ENCODE results near the gene PEAR1.

Gene PEAR1

GRCh38 chr1:156941675-156942074, 48.2 kb downstream of the PEAR1 start:
- no peak overlapping the region for H3K27ac ChIP-seq
- H3K36me3 ChIP-seq: peaks cover 100% of the 10 kb centered on the region

DNA sequence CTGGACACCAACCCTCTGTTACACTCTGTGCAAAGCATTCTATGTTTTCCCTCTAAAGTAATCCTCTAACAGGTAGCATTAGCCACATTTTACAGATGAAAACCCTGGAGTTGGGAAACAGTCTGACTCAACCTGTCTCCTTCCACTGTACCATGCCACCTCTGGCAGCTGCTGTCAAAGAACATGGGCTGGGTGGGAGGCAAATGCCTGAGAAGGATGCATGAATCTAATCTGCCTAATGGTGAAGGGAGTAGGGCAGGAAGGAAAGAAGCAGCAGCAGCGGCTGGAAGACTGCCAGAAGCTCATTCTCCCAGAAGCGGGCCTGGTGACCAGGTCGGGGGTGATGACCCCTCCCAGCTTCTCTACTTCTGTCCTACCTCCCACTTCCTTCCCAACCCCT, 48.7 kb downstream of the PEAR1 start:
- Histone ChIP-seq H4K20me1 (peaks cover 8% of the 10 kb centered on the region; the same call in 1 of the 2 replicates), H3K4me3 (no peak overlapping the region), H3K4me2 (no peak overlapping the region), H3K4me1 (peaks cover 15% of the 10 kb centered on the region), H3K27ac (no peak overlapping the region), H3K27me3 (no peaks in the 10 kb centered on the region), H3K9me3 (no peaks in the 10 kb centered on the region), H3K9ac (no peak overlapping the region), H3K36me3 (peaks cover 100% of the 10 kb centered on the region)
- TF ChIP-seq Cebpa-rat (IDR thresholded peaks at IDR 0.05): no peak

More at GRCh38 chr1:156941675-156942074, 48.2 kb downstream of the PEAR1 start:
- Histone ChIP-seq H3K4me3 (no peak overlapping the region), H3K9me3 (no peaks in the 10 kb centered on the region), H3K4me2 (no peak overlapping the region), H4K20me1 (peaks cover 10% of the 10 kb centered on the region; the same call in 1 of the 2 replicates), H3K27me3 (no peaks in the 10 kb centered on the region), H3K4me1 (peaks cover 20% of the 10 kb centered on the region), H3K9ac (no peak overlapping the region)
- TF ChIP-seq Cebpa-rat (IDR thresholded peaks at IDR 0.05): no peak

- Histone ChIP-seq H3K9me3 (no peaks in the 10 kb centered on the region), H3K4me3 (no peak overlapping the region), H3K36me3 (peaks cover 100% of the 10 kb centered on the region), H3K4me2 (no peak overlapping the region), H4K20me1 (peaks cover 4% of the 10 kb centered on the region; the same call in 1 of the 2 replicates), H3K27me3 (no peaks in the 10 kb centered on the region), H3K4me1 (peaks cover 11% of the 10 kb centered on the region), H3K9ac (no peak overlapping the region), H3K27ac (no peak overlapping the region)
- no peak for TF ChIP-seq Cebpa-rat (IDR thresholded peaks at IDR 0.05)
Observed at GRCh38 chr1:156942576-156942975, 49.1 kb downstream of the PEAR1 start.

GRCh38 chr1:156943756-156944155, 50.2 kb downstream of the PEAR1 start:
- peaks cover 3% of the 10 kb centered on the region for H3K4me1 ChIP-seq
- H3K4me3 ChIP-seq: no peak overlapping the region
- H3K4me2 ChIP-seq: no peak overlapping the region
- H4K20me1 ChIP-seq: no peaks in the 10 kb centered on the region
- TF ChIP-seq Cebpa-rat (IDR thresholded peaks at IDR 0.05): no peak
- H3K27ac ChIP-seq: no peak overlapping the region
- no peaks in the 10 kb centered on the region for H3K27me3 ChIP-seq
- H3K36me3 ChIP-seq: peaks cover 100% of the 10 kb centered on the region
- H3K9me3 ChIP-seq: no peaks in the 10 kb centered on the region
- H3K9ac ChIP-seq: no peak overlapping the region

DNA sequence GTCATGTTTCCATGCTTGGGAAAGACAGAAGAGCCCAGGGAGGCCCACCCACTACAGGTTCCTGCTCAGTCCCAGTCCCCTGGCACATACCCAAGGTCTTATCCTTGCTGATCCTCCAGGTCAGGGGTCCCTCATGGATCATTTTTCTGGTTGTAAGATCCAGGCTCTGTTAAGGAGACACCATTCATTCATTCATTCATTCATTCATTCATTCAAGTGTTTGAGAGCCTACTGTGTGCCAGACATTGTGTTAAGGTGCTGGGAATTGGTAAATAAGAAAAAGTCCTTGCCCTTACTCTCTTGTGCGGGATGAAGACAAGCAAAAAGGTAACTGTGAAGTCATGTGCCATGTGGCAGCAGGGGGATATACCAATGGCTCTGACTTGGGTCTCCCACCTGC, 50.8 kb downstream of the PEAR1 start:
- Histone ChIP-seq H3K4me2 (no peak overlapping the region), H4K20me1 (no peaks in the 10 kb centered on the region), H3K36me3 (peaks cover 100% of the 10 kb centered on the region), H3K9ac (no peak overlapping the region), H3K9me3 (no peaks in the 10 kb centered on the region), H3K4me3 (no peak overlapping the region), H3K4me1 (no peaks in the 10 kb centered on the region; the same call in 1 of the 2 replicates), H3K27me3 (no peaks in the 10 kb centered on the region), H3K27ac (no peak overlapping the region)
- no peak for TF ChIP-seq Cebpa-rat (IDR thresholded peaks at IDR 0.05)

DNA sequence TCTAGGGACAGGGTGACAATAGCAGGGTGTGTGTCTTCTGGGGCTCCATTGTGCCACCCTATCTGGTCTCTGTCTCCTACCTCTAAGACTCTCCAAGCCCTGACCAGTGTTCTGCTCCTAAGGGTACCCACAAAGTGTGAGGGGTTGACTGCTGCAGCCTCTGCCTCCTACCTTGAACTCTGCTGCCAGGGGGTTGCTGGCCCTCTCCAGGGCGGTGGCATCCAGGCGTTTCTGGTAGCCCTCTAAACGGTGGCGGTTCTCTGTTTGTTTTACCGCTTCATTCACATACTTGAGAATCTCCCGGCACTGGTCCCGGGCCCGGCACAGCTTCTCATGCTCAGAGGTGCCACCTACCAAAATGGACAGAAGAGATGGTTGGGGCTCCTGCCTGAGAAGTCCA, 51.3 kb downstream of the PEAR1 start:
- Histone ChIP-seq H3K27ac (no peak overlapping the region), H3K4me2 (no peak overlapping the region), H3K27me3 (no peaks in the 10 kb centered on the region), H3K36me3 (peaks cover 100% of the 10 kb centered on the region), H3K4me3 (no peak overlapping the region), H4K20me1 (no peaks in the 10 kb centered on the region), H3K9me3 (no peaks in the 10 kb centered on the region), H3K9ac (no peak overlapping the region), H3K4me1 (no peaks in the 10 kb centered on the region)
- no peak for TF ChIP-seq Cebpa-rat (IDR thresholded peaks at IDR 0.05)

DNA sequence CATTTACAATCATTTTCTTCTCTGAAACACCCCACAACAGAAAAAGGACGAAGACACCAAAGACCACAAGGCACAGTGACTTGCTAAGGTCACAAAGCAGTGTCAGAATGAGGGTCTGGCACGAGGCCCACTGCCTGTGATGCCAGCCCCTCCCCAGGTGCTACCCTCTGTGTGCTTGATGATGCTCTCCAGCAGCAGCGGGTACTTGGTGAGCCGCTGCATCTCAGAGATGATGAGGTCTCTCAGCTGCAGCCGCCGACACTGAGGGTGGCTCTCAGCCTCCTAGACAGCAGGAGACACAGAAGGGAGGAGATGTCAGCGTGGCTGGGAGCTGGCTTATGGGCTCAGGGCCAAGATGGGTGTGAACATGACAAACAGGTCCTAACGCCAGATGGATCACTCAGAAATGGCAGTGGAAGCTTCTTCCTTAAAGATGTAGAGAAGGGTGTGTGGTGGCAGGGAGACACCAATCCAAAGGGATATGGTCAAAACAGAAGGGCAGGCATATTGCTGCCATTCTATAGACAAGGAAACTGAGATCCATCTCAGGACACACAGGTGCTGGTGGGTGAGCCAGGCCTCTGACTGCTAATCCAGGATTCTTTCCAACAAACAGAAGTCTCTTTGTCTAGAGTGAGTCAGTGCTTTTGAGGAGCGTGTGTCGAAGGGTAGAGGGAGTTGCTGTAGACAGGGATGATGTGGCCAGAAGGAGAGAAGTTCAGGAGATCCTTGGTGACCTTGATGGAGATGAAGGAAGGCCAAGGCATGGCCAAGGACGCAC, 52.6 kb downstream of the PEAR1 start:
- Histone ChIP-seq H3K9me3 (no peaks in the 10 kb centered on the region), H3K27me3 (no peaks in the 10 kb centered on the region), H3K4me2 (no peak overlapping the region), H3K36me3 (peaks cover 100% of the 10 kb centered on the region), H3K4me1 (no peaks in the 10 kb centered on the region), H4K20me1 (no peaks in the 10 kb centered on the region), H3K9ac (no peak overlapping the region), H3K27ac (no peak overlapping the region), H3K4me3 (no peak overlapping the region)
- TF ChIP-seq Cebpa-rat (IDR thresholded peaks at IDR 0.05): no peak

- H3K27me3 ChIP-seq: no peaks in the 10 kb centered on the region
- H3K4me3 ChIP-seq: no peak overlapping the region
- H3K4me2 ChIP-seq: no peak overlapping the region
- peaks cover 100% of the 10 kb centered on the region for H3K36me3 ChIP-seq
- no peaks in the 10 kb centered on the region for H3K4me1 ChIP-seq
- no peak overlapping the region for H3K9ac ChIP-seq
- no peak for TF ChIP-seq Cebpa-rat (IDR thresholded peaks at IDR 0.05)
- H4K20me1 ChIP-seq: no peaks in the 10 kb centered on the region
- H3K27ac ChIP-seq: no peak overlapping the region
- H3K9me3 ChIP-seq: no peaks in the 10 kb centered on the region
Observed at GRCh38 chr1:156947127-156947526, 53.6 kb downstream of the PEAR1 start.

DNA sequence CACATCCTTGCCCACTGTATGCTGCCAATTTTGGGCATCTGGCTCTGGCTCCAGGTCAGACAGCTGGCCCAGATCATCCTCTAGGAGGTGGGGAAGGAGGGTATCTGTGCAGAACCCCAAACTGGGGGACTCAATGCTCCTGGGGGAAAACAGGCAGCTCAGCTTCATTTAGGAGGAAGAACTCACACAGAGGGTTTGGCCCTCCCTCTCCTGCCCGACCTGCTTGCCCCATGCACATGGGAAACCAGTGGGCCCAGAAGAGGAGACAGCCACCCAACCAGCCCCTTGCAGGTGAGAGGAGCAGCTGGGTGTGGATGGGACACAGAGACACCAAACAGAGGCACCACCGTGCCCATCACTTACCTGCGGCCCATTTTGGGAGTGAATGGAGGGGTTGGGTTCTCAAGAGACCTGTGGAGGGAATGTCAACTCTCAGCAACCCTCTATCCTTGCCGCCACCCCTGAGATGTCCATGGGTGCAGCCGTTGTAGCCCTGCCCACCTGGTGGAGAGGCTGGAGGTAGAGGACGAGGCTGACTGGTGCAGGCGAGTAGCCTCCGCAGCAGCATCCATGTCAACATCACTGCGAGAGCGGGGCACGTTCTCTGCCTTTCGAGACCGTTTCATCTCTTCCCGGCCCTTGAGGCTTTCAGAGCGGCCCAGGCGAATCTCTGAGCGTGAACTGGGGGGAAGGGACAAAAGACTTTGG, 54.5 kb downstream of the PEAR1 start:
- Histone ChIP-seq H3K4me3 (no peak overlapping the region), H3K27ac (no peak overlapping the region), H3K4me2 (no peak overlapping the region), H4K20me1 (no peaks in the 10 kb centered on the region), H3K9me3 (no peaks in the 10 kb centered on the region), H3K4me1 (no peaks in the 10 kb centered on the region), H3K27me3 (no peaks in the 10 kb centered on the region), H3K36me3 (peaks cover 100% of the 10 kb centered on the region), H3K9ac (no peak overlapping the region)
- TF ChIP-seq Cebpa-rat (IDR thresholded peaks at IDR 0.05): no peak

DNA sequence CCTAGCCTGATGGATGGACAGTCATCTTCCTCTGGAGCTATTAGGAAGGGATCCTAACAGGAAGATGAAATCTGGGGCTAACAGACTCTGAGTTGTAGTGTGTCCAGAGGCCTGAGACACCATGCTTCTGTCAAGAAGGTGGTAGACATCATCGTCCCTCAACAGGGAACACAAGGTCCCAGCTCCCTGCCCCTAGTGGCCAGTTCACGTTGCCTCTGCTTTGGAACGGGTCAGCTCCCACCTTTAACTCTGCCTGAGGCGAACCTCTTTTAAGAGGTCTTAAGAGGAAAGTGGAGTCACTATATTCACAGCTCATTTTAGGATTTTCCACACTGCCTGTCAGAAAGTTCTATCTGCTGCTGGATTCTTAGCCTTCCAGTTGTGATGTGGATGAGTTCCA, 55.2 kb downstream of the PEAR1 start:
- no peaks in the 10 kb centered on the region for H3K9me3 ChIP-seq
- H3K27me3 ChIP-seq: no peaks in the 10 kb centered on the region
- no peak overlapping the region for H3K27ac ChIP-seq
- H4K20me1 ChIP-seq: no peaks in the 10 kb centered on the region
- TF ChIP-seq Cebpa-rat (IDR thresholded peaks at IDR 0.05): no peak
- H3K4me3 ChIP-seq: no peak overlapping the region
- no peaks in the 10 kb centered on the region for H3K4me1 ChIP-seq
- no peak overlapping the region for H3K9ac ChIP-seq
- peaks cover 98% of the 10 kb centered on the region for H3K36me3 ChIP-seq
- H3K4me2 ChIP-seq: no peak overlapping the region
